ENCODE results near the gene TUBGCP3.

GRCh38 chr13:112605531-112605990 lies 17.6 kb upstream of the TUBGCP3 start:
- TF ChIP-seq POLR2AphosphoS5 (IDR thresholded peaks at IDR 0.05), result no peak
- no peak for TF ChIP-seq CTCF (IDR thresholded peaks at IDR 0.05)
- no peak for TF ChIP-seq POLR2A (IDR thresholded peaks at IDR 0.05)
- no peak for TF ChIP-seq EP300 (IDR thresholded peaks at IDR 0.05)

Data from upper lobe of left lung (tissue), 4 donors.